Keratinocyte (primary cell): Measurements from ENCODE around the gene STARD3.

ENCODE experiments used
- EZH2 ChIP-seq: IDR thresholded peaks from one replicate; pipeline ENCODE4 v1.6.1; 2012; ENCODE audit warnings: inconsistent platforms, mild to moderate bottlenecking, low read length, moderate library complexity
- TF ChIP-seq, protein P1 (sequence below), 3 experiments: IDR thresholded peaks in 1 of 3; conservative IDR thresholded peaks in 1 of 3; optimal IDR thresholded peaks in 1 of 3; 2 replicates in 2 of 3; 3 replicates in 1 of 3; pipeline versions ENCODE3 to v1.5.1; 2011; ENCODE audit warnings: low read length in 3 of 3, mild to moderate bottlenecking in 3 of 3, moderate library complexity in 2 of 3, control low read depth in 1 of 3, inconsistent platforms in 1 of 3; ENCODE audit not compliant: insufficient read depth in 2 of 3; ENCODE audit errors: extremely low read depth in 1 of 3

DNA sequence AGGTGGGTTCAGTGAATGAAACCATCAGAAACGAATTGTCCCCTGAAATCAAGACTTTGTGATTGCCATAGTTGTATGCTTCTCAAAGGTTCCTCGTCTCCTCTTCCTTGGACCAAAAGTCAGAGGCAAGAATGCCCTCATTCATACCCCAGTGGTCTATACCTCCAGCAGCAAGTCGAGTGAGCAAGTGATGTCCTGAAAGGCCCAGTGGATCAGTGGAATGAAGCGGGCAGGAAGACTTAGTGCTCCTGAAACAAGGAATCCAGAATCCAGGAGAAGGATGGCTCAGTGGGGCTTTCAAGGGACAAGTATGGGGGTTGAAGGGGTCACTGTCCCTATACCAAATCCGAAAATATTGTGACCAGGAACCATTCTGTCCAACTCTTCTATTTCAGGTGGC lies 57.6 kb downstream of the STARD3 start:
- no peak for TF ChIP-seq EZH2
- TF ChIP-seq, protein P1, sequence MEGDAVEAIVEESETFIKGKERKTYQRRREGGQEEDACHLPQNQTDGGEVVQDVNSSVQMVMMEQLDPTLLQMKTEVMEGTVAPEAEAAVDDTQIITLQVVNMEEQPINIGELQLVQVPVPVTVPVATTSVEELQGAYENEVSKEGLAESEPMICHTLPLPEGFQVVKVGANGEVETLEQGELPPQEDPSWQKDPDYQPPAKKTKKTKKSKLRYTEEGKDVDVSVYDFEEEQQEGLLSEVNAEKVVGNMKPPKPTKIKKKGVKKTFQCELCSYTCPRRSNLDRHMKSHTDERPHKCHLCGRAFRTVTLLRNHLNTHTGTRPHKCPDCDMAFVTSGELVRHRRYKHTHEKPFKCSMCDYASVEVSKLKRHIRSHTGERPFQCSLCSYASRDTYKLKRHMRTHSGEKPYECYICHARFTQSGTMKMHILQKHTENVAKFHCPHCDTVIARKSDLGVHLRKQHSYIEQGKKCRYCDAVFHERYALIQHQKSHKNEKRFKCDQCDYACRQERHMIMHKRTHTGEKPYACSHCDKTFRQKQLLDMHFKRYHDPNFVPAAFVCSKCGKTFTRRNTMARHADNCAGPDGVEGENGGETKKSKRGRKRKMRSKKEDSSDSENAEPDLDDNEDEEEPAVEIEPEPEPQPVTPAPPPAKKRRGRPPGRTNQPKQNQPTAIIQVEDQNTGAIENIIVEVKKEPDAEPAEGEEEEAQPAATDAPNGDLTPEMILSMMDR (optimal IDR thresholded peaks at IDR 0.05 in 1 of 3, IDR thresholded peaks at IDR 0.05 in 1 of 3, conservative IDR thresholded peaks at IDR 0.05 in 1 of 3; ENCODE audit: extremely low read depth in 1 of 3, insufficient read depth in 2 of 3, low read length in 3 of 3): no peak
